ENCODE data around the gene TMEM164.
"Not testable (repeated sequence)": the region's sequence is repeated elsewhere in the genome, so short reads cannot be mapped to it uniquely, and the experiment has no call there.

Gene TMEM164

DNA sequence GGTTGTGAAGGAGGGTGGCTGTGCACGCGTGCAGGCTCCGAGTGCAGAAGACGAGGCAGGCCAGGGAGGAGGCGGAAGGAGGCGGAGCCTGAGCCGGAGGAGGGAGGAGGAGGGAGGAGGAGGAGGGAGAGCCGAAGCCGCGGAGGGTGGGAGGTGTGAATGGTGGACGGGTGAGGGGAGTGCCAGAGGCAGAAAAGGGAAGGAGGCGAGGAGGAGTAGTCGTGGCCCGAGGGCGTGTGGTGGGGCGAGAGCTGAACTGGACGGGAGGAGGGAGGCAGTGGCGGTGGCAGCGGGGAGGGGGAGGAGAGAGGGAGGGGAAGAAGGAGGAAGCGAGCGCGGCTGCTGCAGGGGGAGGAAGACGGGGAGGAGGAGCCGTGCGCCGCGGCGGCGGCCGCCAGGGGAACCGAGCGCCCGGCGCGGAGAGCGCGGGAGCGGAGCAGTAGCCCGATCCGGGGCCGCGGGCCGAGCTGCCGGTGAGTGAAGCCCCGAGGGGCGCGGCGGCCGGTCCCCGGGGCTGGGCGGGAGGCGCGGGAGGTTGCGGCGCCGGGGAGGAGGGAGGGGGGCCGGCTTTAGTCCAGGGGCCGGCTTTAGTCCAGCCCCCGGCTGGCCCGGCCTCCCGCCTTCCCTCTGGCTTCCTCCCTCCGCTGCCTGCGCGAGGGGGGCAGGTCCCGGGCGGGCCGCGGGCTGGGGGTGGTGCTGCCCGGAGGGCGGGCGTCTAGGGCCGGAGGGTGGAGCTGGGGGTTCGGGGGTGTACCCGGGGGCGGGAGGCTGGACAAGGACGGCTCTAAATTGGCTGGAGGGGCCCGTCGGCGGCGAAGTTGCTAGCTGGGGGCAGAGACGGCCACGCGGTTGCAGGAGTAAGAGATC lies at the start of gene TMEM164:
TSS of gene TMEM164 (plus strand) at position 815 of the 867 bp plus-strand sequence. CDS start 661 bp downstream, outside the sequence.
- DNase-seq, result peak; percentile 71

DNA sequence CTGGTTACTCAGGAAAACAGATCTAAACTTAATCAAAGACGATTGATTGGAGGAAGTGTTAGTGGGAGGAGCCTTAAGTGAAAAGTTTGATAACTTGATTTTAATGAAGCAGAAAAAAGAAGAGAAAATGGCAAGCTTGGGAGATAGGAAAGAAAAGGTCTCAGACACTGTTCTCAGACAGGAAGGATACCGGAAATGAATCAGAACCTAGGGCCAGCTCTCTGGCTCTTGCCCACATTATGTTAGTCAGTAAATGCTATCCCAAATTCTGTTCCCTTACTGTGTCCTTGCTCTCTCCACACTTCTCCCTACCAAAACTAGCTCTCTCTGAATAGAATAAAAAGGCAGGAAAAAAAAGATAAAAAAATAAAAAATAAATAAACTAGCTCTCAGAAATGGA lies 48.6 kb upstream of the TMEM164 start:
- no peak for DNase-seq

DNA sequence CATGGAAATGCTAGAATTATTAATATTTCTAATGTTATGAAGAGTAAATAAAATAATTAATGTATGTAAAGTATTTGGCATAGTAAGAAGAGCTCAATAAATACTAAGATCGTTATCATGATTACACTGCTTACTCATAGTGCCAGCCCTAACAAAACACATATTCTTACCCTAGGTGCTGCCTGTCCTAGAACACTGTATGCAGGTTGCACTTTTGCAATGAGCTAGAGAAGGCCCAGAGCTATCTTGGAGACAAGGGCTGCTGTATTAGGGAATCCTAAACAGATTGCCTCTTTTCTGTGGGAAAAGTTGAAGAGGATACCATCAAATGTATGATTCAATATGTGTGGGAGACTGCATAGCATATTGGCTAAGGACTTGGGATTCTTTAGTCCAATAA lies 48.0 kb upstream of the TMEM164 start:
- DNase-seq, result no peak

DNA sequence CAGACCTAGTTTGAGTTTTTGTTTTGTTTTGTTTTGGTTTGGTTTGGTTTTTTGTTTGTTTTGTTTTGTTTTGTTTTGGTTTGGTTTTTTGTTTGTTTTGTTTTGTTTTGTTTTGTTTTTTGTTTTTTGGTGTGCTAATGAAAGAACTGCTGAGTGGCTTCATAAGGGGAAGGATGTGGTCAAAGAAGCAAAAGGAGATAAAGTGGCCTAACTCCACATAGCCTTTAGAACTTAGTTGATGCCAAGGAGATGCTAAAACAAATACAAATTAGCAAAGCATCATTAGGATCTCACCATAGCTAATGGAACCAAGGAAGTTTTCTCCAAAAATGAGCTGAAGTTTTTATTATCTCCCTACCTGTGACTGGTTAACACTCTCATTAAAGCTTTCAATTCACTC lies 44.6 kb upstream of the TMEM164 start:
- DNase-seq, result no peak

DNA sequence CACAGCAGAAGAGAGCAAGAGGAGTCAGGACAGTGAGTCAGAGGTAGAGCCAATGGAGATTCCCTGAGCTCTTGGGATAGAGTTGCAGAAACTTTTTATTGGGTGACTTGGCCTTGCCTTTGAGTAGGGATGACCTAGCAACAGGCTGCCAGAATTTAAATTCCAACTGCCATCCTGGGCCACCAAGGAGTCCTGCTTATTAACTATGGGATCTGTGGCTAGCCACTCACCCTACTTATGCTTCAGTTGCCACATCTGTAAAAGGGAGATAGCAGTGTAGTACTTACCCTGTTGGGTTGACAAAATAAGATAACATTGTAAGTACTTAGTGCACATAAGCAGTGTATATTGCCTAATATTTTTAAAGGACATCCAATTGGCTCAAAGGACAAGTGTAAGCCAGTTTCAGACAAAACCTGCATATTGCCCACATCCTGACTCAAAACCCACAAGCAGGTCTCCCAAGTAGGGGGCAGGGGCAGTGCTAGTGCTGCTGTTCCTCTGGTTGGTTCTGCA lies 43.5 kb upstream of the TMEM164 start:
- DNase-seq, result no peak

DNA sequence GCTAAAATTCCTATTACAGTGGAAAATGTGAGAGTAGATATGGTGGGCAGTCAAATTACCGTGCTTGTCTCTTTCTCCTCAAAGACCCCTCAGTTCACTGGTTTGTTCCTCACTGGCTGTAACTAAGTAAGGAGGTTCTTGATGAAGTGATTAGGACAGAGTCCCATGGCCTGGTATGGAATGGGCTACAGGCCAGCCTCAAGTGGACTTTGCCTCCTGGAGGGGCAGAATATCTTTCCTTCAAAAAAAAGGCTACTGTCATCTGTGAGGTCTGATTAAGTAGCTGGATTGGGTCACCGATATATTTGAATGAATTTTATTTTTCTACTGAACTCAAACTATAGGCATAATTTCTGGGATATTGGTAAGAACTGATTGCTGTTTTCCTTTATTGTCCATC lies 38.5 kb upstream of the TMEM164 start:
- DNase-seq, result no peak

DNA sequence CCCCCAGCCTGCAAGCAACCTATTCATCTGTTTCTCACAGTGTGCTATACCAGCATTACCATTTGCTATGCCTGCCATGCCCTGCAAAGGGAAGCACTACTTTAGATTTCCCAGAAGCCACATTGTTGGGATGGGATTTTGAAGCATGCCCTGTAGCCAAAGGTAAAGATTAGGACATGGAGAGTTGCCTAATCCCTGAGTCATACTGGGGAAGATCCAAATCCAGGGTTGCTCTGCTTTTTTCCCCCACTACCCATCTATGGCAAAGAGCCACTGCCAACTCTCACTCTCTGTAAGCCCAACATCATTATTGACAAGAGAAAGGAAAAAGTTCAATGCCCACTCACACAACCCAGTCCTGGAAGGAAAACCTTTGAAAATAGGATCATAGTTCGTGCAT lies 36.7 kb upstream of the TMEM164 start:
- DNase-seq, result no peak

DNA sequence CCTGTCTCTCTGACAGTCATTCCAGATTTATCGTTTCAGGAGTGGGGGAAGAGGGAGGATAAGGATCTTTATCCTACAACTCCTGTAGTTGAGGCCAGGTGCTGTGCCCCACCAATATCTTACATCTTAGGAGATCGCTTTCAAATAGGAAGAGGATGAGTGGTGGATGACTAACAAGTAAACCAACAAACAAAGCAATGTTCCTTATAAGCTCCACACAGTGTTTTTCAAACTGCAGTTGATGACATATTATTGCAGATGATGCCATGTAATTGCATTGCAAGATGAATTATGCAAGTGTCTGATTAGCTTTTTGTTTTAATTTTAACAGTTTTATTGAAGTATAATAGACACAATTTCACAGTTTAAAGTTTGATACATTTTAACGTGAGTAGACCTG lies 35.8 kb upstream of the TMEM164 start:
- DNase-seq, result no peak

DNA sequence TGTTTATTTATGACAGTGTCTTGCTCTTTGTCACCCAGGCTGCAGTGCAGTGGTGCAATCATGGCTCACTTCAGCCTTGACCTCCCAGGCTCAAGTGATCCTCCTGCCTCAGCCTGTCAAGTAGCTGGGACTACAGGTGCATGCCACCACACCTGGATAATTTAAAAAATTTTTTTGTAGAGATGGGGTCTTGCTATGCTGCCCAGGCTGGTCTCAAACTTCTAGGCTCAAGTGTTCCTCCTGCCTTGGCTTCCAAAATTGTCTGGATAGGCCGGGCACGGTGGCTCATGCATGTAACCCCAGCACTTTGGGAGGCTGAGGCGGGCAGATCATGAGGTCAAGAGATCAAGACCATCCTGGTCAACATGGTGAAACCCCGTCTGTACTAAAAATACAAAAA lies 32.1 kb upstream of the TMEM164 start:
- DNase-seq, result not testable (repeated sequence)

DNA sequence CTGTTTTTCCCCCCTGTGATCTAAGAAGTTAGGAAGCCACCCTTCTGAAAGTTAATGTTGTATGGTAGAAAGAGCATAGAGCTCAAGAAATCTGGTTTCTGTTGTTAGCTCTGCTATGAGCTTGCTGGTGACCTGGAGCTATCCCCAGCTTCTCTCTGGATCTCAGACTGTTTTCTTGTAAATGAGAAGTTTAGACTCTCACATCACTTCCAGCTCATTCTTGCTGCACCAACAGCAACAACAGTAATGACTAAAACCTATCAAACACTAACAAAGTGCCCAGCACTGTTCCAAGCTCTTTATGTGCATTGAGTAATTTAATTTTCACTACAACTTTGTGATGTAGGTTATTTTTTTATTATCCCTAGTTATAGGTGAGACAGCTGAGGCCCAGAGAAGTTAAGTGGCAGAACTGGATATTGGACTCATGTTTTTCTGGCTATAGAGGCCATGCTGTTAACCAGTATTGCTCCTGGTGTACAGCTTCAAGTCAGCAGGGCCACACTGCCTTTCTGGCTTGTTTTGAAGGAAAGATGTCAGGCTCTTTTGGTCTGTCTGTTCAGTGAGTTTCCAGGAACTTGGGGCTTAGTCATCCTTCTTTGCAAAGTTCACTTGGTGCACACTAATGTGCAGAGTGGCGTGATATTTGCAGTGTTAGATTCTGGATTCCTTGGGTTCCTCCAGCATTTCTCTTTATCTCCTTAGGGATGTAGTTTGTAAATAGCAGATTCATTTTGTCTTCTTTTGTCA lies 27.8 kb upstream of the TMEM164 start:
- DNase-seq, result no peak

DNA sequence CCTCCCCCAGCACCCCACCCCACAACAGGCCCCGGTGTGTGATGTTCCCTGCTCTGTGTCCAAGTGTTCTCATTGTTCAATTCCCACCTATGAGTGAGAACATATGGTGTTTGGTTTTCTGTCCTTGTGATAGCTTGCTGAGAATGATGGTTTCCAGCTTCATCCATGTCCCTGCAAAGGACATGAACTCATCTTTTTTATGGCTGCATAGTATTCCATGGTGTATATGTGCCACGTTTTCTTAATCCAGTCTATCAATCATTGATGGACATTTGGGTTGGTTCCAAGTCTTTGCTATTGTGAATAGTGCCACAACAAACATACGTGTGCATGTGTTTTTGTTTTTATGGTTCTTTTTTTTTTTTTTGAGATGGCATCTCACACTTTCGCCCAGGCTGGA lies 17.7 kb upstream of the TMEM164 start:
- not testable (repeated sequence) for DNase-seq

DNA sequence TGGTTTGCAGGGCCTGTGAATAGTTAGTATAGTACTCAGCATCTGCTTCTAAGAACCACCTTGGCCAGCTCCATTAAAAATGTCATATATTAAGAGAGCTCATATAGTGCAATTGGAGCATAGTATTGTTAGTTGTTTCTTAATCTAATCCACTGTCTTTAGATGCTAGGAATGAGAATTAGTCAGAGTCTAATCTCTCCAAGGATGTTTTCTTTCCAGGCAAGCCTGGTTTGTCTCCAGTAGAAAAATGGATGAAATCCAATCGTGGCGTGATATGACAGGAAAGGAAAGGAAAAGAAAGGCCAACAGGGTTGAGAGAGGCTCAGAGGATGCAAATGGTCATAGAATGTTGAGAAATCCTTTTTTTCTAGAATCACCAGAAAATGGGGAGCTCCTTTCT lies 15.0 kb upstream of the TMEM164 start:
- DNase-seq, result no peak

DNA sequence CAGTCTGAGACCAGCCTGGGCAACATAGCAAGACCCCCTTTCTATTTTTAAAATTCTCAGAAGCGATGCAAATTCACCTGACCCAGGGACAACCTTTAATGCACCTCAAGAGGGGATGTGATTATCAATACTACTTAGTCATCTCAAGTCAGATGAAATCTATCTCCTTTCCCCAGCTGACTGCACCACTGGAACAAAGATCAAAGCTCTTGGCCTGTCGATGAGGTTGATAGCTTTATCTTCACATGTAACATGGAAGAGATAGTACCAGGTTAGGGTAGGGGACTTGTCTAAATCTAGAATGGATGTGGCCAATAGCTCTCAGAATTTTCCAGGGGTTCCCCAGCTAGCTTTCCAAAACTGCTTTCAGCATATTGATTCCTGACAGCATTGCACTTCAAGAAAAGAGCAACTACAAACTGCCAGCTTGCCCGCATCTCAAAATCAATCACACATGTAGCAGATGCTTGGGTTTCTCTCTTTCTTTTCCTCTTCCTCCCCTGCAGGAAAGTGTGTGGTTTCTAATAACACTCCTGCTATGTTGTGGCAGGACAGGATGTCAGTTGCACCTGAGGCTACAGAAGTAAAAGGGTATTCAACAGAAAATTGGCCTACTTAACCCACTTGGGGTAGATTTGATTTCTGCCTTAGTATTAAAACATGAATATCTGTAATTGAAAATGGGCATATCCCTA lies 12.2 kb upstream of the TMEM164 start:
- no peak for DNase-seq

DNA sequence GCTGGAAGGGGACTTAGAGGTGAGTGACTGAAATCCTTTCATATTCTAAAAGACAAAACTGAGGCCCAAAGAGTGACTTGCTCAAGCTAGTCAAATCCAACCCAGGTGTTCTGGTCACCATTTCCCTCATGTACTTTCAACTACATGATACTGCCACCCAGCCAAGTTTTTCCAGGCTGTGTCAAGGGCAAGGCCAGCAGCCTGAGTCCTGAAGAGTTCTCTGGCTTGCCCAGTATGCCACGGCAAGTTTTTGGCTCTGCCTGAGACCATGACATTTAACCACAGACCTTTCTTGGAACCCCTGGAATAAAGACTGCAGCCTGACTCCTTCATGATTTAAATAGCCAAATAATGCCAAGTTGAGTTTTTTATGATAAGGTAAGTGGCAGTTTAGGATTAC lies 10.7 kb upstream of the TMEM164 start:
- DNase-seq, result no peak

DNA sequence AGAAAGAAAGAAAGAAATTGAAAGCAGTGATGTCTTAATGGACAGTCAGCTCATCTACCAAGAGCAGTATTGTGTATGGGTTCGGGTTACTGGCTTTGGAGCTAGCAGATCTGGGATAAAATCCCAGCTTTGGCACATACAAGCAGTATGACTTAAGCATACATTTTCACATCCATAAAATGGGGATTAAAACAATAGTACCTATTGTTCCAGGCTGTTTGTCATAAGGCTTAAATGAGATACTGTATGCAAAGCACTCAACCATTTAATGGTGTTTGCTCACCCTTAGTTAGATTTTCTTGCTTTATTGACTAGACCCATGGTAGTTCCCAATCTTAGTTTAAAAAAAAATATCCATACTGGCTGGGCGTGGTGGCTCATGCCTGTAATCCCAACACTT lies 7.8 kb upstream of the TMEM164 start:
- no peak for DNase-seq

DNA sequence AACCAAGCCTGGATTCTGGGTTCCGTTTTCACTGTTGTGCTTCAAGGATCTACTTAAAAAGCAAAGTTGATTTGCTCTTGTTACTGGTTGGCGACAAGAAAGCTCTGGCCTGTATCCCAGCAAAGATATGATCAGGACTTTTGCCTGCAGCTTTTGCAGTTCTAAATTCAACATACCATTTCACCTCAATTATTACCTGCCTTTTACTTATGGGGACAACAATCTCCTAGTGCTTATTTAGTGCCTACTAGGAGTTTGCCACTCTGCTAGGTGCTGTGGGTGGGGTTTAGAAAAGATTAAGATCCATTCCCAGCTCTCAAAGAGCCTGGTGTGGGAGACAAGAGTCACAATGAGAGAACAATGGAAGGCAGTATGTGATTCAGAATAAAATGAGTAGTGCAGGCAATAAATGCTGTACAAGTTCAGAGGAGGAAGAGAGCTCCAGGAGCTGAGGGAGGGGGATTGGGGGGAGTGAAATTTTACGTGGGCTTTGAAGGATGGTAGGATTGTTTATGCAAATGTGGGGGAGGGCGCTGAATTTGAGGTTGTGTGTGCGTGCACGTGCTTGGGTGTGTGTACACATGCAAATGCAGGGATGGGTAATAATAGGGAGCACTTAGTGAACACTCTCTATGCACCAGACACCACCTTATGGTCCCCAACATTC lies 5.0 kb upstream of the TMEM164 start:
- no peak for DNase-seq

DNA sequence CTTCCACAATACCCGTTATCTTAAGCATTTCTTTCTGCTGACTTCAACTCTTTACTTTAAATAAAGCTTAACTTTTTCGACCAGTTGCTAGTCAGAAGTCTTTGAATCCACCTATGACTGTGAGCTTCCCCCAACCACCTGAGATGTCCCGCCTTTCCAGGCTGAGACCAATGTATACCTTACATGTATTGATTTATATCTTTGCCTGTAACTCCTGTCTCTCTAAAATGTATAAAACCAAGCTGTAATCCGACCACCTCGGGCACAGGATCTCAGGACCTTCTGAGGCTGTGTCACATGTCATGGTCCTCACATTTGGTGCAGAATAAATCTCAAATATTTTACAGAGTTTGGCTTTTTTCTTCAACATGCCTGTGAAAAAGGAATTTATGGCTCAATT lies 2.9 kb upstream of the TMEM164 start:
- DNase-seq, result no peak

DNA sequence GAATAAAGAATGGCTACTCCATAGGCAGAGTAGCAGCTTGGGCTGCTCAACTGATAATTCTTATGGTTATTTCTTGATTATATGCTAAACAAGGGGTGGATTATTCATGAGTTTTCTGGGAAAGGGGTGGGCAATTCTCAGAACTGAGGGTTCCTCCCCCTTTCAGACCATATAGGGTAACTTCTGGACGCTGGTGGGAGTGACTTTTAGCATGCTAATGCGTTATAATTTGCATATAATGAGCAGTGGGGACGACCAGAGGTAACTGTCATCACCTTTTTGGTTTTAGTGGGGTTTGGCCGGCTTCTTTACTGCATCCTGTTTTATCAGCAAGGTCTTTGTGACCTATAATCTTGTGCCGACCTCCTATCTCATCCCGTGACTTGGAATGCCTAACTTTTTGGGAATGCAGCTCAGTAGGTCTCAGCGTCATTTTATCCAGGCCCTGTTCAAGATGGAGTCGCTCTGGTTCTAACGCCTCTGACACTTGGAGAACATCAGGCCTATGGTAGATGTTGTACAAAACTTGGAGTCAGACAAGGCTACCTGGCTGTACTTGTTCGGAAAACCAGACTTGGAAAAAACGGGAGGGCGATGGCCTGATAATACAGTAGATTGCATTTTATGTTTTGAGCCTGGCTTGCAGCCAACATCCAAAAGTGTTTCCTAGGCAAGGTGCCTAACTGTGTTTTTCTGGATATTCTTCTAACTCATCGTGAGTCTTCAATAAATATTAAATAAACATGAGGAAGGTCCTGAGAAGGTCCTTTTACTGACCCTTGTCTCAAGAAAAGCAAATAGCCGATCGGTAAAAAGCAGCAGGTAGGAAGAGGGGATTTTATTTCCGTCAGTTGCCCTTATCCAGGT lies 1.8 kb upstream of the TMEM164 start:
- DNase-seq, result no peak

DNA sequence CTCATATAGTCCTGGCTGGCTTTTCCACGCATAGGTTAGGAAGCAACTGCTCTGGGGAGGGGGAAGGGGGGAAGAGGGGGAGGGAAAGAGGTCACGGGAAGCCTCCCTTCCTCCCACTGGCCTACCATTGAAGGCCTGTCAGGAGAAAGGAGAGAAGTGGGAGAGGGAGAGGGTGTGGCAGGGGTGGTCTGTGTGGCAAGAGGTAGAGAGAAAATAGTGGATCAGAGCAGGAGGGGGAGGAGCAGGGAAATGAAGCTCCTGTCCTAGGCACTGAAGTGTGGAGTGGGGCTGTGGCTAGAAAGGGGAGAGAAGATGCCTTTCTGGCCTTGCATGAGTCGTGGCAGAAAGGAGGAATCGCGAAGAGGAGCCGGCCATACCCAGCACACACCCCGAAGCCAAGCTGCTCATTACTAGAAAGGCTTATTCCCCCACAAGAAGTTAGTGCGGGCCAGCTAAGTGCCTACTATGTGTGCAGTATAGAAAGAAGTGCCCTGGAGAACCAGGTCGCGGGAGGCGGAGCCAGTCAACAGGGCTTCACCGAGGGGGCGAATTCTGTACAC lies 1.1 kb upstream of the TMEM164 start:
- DNase-seq, result no peak

DNA sequence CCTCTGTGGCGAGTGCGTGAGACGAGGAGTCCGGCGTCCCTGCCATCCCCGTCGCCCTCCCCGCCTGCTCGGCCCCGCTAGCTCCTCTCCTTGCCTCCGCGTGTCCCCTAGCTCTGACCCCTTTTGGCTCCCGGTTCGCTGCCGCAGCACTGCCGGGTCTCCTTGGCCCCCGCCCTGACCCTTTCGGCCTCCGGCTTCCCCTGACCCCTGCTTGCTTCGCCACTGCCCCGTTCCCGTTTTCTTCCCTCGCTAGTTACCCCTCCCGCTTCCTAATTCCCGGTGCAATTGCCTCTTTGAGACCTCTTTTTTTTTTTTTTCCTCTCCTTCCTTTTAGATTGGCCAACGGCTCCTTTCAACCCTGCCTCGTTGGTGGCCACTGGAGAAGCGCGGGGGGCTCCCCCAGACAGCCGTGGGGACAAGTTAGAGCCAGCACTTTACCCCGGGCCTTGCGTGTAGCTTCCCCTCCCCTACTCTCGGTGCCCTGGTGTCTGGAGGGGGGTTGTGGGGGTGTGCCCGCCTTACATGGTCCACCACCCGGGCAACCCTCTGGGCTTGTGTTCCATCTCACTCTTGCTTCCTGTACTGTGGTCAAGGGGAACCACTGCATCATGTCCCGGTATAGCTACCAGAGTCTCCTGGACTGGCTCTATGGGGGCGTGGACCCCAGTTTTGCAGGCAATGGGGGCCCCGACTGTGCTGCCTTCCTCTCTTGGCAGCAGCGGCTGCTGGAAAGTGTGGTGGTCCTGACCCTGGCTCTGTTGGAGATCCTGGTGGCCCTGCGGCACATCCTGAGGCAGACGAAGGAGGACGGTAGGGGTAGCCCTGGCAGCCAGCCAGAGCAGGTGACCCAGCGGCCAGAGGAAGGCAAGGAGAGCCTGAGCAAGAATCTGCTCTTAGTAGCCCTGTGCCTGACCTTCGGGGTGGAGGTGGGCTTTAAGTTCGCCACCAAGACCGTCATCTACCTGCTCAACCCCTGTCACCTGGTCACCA lies 548 bp downstream of the TMEM164 start:
- DNase-seq, result no peak
